ENCODE results near the gene NKTR. TPM values are rescaled to one million over a fixed set of nuclear protein-coding genes. Genes with fewer than 3 reads are reported as not detected.
"Not testable (repeated sequence)": the region's sequence is repeated elsewhere in the genome, so short reads cannot be mapped to it uniquely, and the experiment has no call there.

Gene NKTR
- 74.3 and 78.9 TPM in 2 replicates for total RNA-seq
- polyA plus RNA-seq: 36.8 and 66.2 TPM in 2 replicates

DNA sequence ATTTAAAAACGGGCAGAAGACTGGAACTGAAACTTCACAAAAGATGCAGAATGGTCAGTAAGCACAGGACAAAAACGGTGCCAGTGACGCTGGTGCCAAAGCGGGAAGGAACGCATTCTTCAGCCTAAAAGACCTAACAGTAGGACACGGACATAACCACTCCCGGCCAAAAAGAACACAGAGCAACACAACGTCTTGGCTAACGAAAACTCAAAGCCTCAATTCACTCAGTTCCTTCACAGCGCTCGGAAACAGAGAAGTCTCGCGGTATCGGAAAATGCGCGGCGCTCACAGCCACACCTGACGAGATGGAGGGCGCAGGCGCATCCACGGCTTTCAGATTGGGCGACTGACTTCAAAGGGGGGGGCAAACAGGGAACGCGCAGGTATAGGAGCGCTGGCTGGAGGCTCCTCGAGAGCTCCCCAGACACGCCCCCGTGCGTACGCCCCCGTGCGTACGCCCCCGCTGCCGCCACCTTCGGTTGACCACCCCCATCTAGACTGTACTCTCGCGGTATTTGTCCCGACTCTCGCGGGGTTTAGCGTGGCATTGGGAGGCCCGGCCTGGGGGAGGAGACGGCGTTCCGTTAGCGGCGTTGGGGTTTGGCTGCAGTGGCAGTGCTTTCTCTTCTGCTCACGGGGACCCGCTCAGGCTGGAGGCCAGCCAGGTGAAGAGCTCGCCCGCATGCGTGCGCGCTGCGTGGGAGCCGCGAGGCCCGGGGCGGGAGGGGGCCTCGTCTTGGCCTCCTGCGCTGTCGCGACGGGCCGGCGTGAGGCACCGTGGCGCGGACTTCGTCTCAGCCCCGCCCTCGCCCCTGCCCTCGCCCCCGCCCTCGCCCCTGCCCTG, at the start of gene NKTR:
TSS of gene NKTR (plus strand) at position 576 of the 847 bp plus-strand sequence. CDS start 321 bp downstream, outside the sequence.
- Histone ChIP-seq H3K9me2 (replicated peaks; ENCODE audit: insufficient read depth) (no peaks in the 10 kb centered on the region), H3K27ac (peak within 1 kb of the TSS; percentile 99), H3K4me2 (peak within 1 kb of the TSS; percentile 90), H2AFZ (peak within 1 kb of the TSS; percentile 74), H4K20me1 (ENCODE audit: insufficient read depth, poor library complexity, severe bottlenecking) (peaks cover 32% of the 10 kb centered on the region), H3K4me1 (ENCODE audit: insufficient read depth) (peaks cover 15% of the 10 kb centered on the region), H3K27me3 (no peaks in the 10 kb centered on the region), H3K9me3 (ENCODE audit: low read depth) (no peaks in the 10 kb centered on the region), H3K36me3 (replicated peaks; ENCODE audit: insufficient read depth, low read depth) (no peaks in the 10 kb centered on the region), H3K79me2 (peaks cover 55% of the 10 kb centered on the region), H3K4me3 (peak within 1 kb of the TSS; percentile 86)
- WGBS (ENCODE audit: low lambda C conversion rate, missing lambda C conversion rate): 1% methylated on average over 50 of the region's 76 CpGs
- peak; percentile 99 for DNase-seq (ENCODE audit: low spot score)
- TF ChIP-seq EZH2phosphoT487 (IDR thresholded peaks at IDR 0.05; ENCODE audit: low read depth, severe bottlenecking, unreplicated experiment): no peak
- TF ChIP-seq EZH2 (IDR thresholded peaks at IDR 0.05; ENCODE audit: borderline replicate concordance): no peak
- TF ChIP-seq, protein P1, sequence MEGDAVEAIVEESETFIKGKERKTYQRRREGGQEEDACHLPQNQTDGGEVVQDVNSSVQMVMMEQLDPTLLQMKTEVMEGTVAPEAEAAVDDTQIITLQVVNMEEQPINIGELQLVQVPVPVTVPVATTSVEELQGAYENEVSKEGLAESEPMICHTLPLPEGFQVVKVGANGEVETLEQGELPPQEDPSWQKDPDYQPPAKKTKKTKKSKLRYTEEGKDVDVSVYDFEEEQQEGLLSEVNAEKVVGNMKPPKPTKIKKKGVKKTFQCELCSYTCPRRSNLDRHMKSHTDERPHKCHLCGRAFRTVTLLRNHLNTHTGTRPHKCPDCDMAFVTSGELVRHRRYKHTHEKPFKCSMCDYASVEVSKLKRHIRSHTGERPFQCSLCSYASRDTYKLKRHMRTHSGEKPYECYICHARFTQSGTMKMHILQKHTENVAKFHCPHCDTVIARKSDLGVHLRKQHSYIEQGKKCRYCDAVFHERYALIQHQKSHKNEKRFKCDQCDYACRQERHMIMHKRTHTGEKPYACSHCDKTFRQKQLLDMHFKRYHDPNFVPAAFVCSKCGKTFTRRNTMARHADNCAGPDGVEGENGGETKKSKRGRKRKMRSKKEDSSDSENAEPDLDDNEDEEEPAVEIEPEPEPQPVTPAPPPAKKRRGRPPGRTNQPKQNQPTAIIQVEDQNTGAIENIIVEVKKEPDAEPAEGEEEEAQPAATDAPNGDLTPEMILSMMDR (IDR thresholded peaks at IDR 0.05; ENCODE audit: poor library complexity): no peak

DNA sequence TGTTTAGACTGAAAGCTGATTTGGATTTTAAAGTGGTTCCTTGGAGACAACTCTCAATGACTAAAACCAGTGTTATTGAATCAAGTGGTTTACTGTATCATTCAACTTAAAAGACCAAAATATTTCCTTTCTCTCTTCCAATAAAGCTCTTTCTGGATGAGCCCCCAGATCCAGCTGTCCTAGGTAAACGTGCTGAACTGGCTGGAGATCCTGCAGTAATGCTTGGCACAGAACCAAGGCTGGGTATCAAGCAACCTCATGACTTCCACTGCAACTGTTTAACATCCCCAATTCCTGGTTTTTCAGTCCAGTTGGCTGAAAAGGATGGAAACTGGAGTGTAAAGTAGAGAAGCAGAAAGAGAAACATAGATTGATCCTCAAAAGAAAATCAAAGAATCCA, 47.7 kb upstream of the NKTR start:
- TF ChIP-seq EZH2 (IDR thresholded peaks at IDR 0.05; ENCODE audit: borderline replicate concordance) (no peak), EZH2phosphoT487 (IDR thresholded peaks at IDR 0.05; ENCODE audit: low read depth, severe bottlenecking, unreplicated experiment) (no peak)
- TF ChIP-seq, protein P1 (IDR thresholded peaks at IDR 0.05; ENCODE audit: poor library complexity): no peak
- no peak for DNase-seq (ENCODE audit: low spot score)
- no peaks in the 10 kb centered on the region for H4K20me1 ChIP-seq (ENCODE audit: insufficient read depth, poor library complexity, severe bottlenecking)
- H3K36me3 ChIP-seq (replicated peaks; ENCODE audit: insufficient read depth, low read depth): no peaks in the 10 kb centered on the region
- H3K79me2 ChIP-seq: no peaks in the 10 kb centered on the region
- H3K27me3 ChIP-seq: no peaks in the 10 kb centered on the region
- H3K4me1 ChIP-seq (ENCODE audit: insufficient read depth): no peaks in the 10 kb centered on the region
- WGBS (ENCODE audit: low lambda C conversion rate, missing lambda C conversion rate): 55% methylated on average over 1 of the region's 1 CpG
- H2AFZ ChIP-seq: no peak overlapping the region
- no peak overlapping the region for H3K27ac ChIP-seq
- no peaks in the 10 kb centered on the region for H3K9me2 ChIP-seq (replicated peaks; ENCODE audit: insufficient read depth)
- H3K9me3 ChIP-seq (ENCODE audit: low read depth): no peaks in the 10 kb centered on the region
- H3K4me2 ChIP-seq: no peak overlapping the region
- no peak overlapping the region for H3K4me3 ChIP-seq

DNA sequence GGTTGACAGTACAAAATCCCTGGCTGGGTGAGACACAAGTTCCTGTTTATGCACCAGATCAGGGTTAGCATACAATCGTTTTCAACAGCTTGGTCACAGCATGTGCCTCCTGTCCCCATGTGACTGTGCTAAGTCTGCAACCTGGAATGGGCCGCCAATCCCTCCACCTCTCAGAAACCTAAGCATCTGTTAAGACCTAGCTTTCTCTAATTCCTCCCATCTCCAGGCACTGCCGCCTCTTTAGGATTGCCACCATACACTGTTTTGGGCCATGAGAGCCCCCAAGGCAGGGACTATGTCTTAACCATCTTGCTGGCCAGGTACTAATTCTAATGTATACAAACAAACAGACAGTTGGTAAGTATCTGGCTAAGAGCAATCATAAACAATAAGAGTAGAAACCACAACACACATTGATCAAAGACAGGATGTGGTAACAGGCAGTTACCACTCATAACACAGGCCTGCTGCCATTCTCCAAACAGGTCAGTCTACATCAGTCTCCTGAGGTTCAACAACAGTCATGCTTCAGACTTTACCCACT, 44.3 kb upstream of the NKTR start:
- H3K36me3 ChIP-seq (replicated peaks; ENCODE audit: insufficient read depth, low read depth): no peaks in the 10 kb centered on the region
- H3K27me3 ChIP-seq: no peaks in the 10 kb centered on the region
- H3K79me2 ChIP-seq: no peaks in the 10 kb centered on the region
- no peaks in the 10 kb centered on the region for H4K20me1 ChIP-seq (ENCODE audit: insufficient read depth, poor library complexity, severe bottlenecking)
- H2AFZ ChIP-seq: no peak overlapping the region
- no peaks in the 10 kb centered on the region for H3K9me2 ChIP-seq (replicated peaks; ENCODE audit: insufficient read depth)
- 73% methylated on average over 3 of the region's 3 CpGs for WGBS (ENCODE audit: low lambda C conversion rate, missing lambda C conversion rate)
- no peak overlapping the region for H3K4me3 ChIP-seq
- no peak overlapping the region for H3K27ac ChIP-seq
- no peaks in the 10 kb centered on the region for H3K4me1 ChIP-seq (ENCODE audit: insufficient read depth)
- no peak for DNase-seq (ENCODE audit: low spot score)
- H3K4me2 ChIP-seq: no peak overlapping the region
- TF ChIP-seq, protein P1 (IDR thresholded peaks at IDR 0.05; ENCODE audit: poor library complexity): no peak
- no peak for TF ChIP-seq EZH2 (IDR thresholded peaks at IDR 0.05; ENCODE audit: borderline replicate concordance)
- no peak for TF ChIP-seq EZH2phosphoT487 (IDR thresholded peaks at IDR 0.05; ENCODE audit: low read depth, severe bottlenecking, unreplicated experiment)
- no peaks in the 10 kb centered on the region for H3K9me3 ChIP-seq (ENCODE audit: low read depth)

DNA sequence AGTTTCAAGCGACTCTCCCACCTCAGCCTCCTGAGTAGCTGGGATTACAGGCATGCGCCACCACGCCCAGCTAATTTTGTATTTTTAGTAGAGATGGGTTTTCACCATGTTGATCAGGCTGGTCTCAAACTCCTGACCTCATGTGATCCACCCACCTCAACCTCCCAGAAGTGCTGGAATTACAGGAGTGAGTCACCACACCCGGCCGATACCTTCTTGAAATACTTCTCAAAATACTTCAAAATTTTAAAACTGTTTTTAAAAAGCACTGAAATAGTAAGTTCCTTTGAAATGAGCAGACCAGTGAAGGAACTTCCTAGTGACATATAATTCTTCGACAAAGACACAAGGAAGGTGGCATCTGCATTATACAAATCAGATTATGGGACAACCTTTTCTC, 43.7 kb upstream of the NKTR start:
- not testable (repeated sequence) for H3K4me2 ChIP-seq; H3K9me2 ChIP-seq (replicated peaks; ENCODE audit: insufficient read depth); H4K20me1 ChIP-seq (ENCODE audit: insufficient read depth, poor library complexity, severe bottlenecking); H3K27me3 ChIP-seq; H3K4me1 ChIP-seq (ENCODE audit: insufficient read depth); H2AFZ ChIP-seq; H3K27ac ChIP-seq; H3K79me2 ChIP-seq; H3K9me3 ChIP-seq (ENCODE audit: low read depth); H3K36me3 ChIP-seq (replicated peaks; ENCODE audit: insufficient read depth, low read depth); H3K4me3 ChIP-seq; DNase-seq (ENCODE audit: low spot score)
- 98% methylated on average over 6 of the region's 6 CpGs for WGBS (ENCODE audit: low lambda C conversion rate, missing lambda C conversion rate)
